T-helper 2 cell treated with Interferon-gamma antibody and Interleukin-4, amounts not matched to agents 5 μg/mL and 100 μg/mL, for 36 hours (primary cell): ENCODE results near the gene STON2.

Source experiments
- DNase-seq: peaks from one replicate; pipeline ENCODE4 v3.0.0; 2021; ENCODE audit warnings: low spot score
- H3K27ac Mint-ChIP-seq: one replicate; pipeline ENCODE4 v1.8.0; 2021; ENCODE audit warnings: mild to moderate bottlenecking, mixed read lengths
- H3K27me3 Mint-ChIP-seq: one replicate; pipeline ENCODE4 v1.8.0; 2021; ENCODE audit warnings: low read depth, mixed read lengths
- H3K36me3 Mint-ChIP-seq: one replicate; pipeline ENCODE4 v1.8.0; 2021; ENCODE audit warnings: low read depth, mixed read lengths
- H3K4me1 Mint-ChIP-seq: one replicate; pipeline ENCODE4 v1.8.0; 2021; ENCODE audit warnings: low read depth, mixed read lengths
- H3K4me3 Mint-ChIP-seq: one replicate; pipeline ENCODE4 v1.8.0; 2022; ENCODE audit warnings: mild to moderate bottlenecking, moderate library complexity, mixed read lengths
- H3K9me3 Mint-ChIP-seq: one replicate; pipeline ENCODE4 v1.8.0; 2021; ENCODE audit warnings: mixed read lengths

The STON2 gene

GRCh38 chr14:81305065-81305464 is 95.1 kb downstream of the STON2 start:
- Mint-ChIP-seq H3K4me1 (peaks cover 5% of the 10 kb centered on the region), H3K4me3 (no peak overlapping the region), H3K9me3 (no peaks in the 10 kb centered on the region), H3K36me3 (no peaks in the 10 kb centered on the region), H3K27me3 (peaks cover 3% of the 10 kb centered on the region), H3K27ac (no peak overlapping the region)
- DNase-seq, result no peak

GRCh38 chr14:81303258-81303935 is 96.7 kb downstream of the STON2 start:
- no peak overlapping the region for H3K27ac Mint-ChIP-seq
- peaks cover 5% of the 10 kb centered on the region for H3K4me1 Mint-ChIP-seq
- peaks cover 3% of the 10 kb centered on the region for H3K27me3 Mint-ChIP-seq
- no peaks in the 10 kb centered on the region for H3K9me3 Mint-ChIP-seq
- DNase-seq, result peak; percentile 47
- no peak overlapping the region for H3K4me3 Mint-ChIP-seq
- H3K36me3 Mint-ChIP-seq, result no peaks in the 10 kb centered on the region

- no peak for DNase-seq
- H3K4me3 Mint-ChIP-seq, result no peak overlapping the region
- peaks cover 5% of the 10 kb centered on the region for H3K4me1 Mint-ChIP-seq
- H3K36me3 Mint-ChIP-seq, result no peaks in the 10 kb centered on the region
- no peaks in the 10 kb centered on the region for H3K9me3 Mint-ChIP-seq
- no peak overlapping the region for H3K27ac Mint-ChIP-seq
- H3K27me3 Mint-ChIP-seq, result no peaks in the 10 kb centered on the region
These were observed 97.5 kb downstream of the STON2 start for GRCh38 chr14:81302638-81303037.

GRCh38 chr14:81301813-81302212 is 98.3 kb downstream of the STON2 start:
- Mint-ChIP-seq H3K4me1 (peaks cover 5% of the 10 kb centered on the region), H3K9me3 (no peaks in the 10 kb centered on the region), H3K4me3 (no peak overlapping the region), H3K27ac (no peak overlapping the region), H3K27me3 (no peaks in the 10 kb centered on the region), H3K36me3 (no peaks in the 10 kb centered on the region)
- no peak for DNase-seq

GRCh38 chr14:81301371-81301770 is 98.8 kb downstream of the STON2 start:
- Mint-ChIP-seq H3K9me3 (no peaks in the 10 kb centered on the region), H3K36me3 (no peaks in the 10 kb centered on the region), H3K27me3 (no peaks in the 10 kb centered on the region), H3K27ac (no peak overlapping the region), H3K4me3 (no peak overlapping the region), H3K4me1 (peaks cover 5% of the 10 kb centered on the region)
- DNase-seq, result no peak

- Mint-ChIP-seq H3K27ac (no peak overlapping the region), H3K36me3 (no peaks in the 10 kb centered on the region), H3K27me3 (no peaks in the 10 kb centered on the region), H3K4me3 (no peak overlapping the region), H3K9me3 (no peaks in the 10 kb centered on the region), H3K4me1 (peaks cover 5% of the 10 kb centered on the region)
- no peak for DNase-seq
These were observed 101.2 kb downstream of the STON2 start for GRCh38 chr14:81298911-81299310.

GRCh38 chr14:81298122-81298521 is 102.0 kb downstream of the STON2 start:
- no peak for DNase-seq
- H3K27me3 Mint-ChIP-seq, result no peaks in the 10 kb centered on the region
- no peak overlapping the region for H3K4me3 Mint-ChIP-seq
- peaks cover 3% of the 10 kb centered on the region for H3K4me1 Mint-ChIP-seq
- H3K36me3 Mint-ChIP-seq, result no peaks in the 10 kb centered on the region
- H3K9me3 Mint-ChIP-seq, result no peaks in the 10 kb centered on the region
- no peak overlapping the region for H3K27ac Mint-ChIP-seq

GRCh38 chr14:81295958-81296923 is 103.9 kb downstream of the STON2 start:
- no peaks in the 10 kb centered on the region for H3K36me3 Mint-ChIP-seq
- H3K4me1 Mint-ChIP-seq, result no peaks in the 10 kb centered on the region
- H3K27me3 Mint-ChIP-seq, result no peaks in the 10 kb centered on the region
- H3K27ac Mint-ChIP-seq, result no peak overlapping the region
- no peak overlapping the region for H3K4me3 Mint-ChIP-seq
- no peaks in the 10 kb centered on the region for H3K9me3 Mint-ChIP-seq
- DNase-seq, result no peak

GRCh38 chr14:81289516-81289915 is 110.6 kb downstream of the STON2 start:
- Mint-ChIP-seq H3K27me3 (peaks cover 4% of the 10 kb centered on the region), H3K4me3 (no peak overlapping the region), H3K4me1 (no peaks in the 10 kb centered on the region), H3K9me3 (no peaks in the 10 kb centered on the region), H3K36me3 (no peaks in the 10 kb centered on the region), H3K27ac (no peak overlapping the region)
- DNase-seq, result no peak

GRCh38 chr14:81286574-81287370 is 113.4 kb downstream of the STON2 start:
- Mint-ChIP-seq H3K9me3 (no peaks in the 10 kb centered on the region), H3K4me3 (no peak overlapping the region), H3K4me1 (no peaks in the 10 kb centered on the region), H3K27me3 (peaks cover 4% of the 10 kb centered on the region), H3K27ac (no peak overlapping the region), H3K36me3 (no peaks in the 10 kb centered on the region)
- DNase-seq, result no peak

GRCh38 chr14:81285245-81285644 is 114.9 kb downstream of the STON2 start:
- no peak overlapping the region for H3K27ac Mint-ChIP-seq
- DNase-seq, result no peak
- H3K9me3 Mint-ChIP-seq, result no peaks in the 10 kb centered on the region
- no peak overlapping the region for H3K4me3 Mint-ChIP-seq
- H3K36me3 Mint-ChIP-seq, result no peaks in the 10 kb centered on the region
- H3K27me3 Mint-ChIP-seq, result peaks cover 2% of the 10 kb centered on the region
- no peaks in the 10 kb centered on the region for H3K4me1 Mint-ChIP-seq

- H3K27me3 Mint-ChIP-seq, result no peaks in the 10 kb centered on the region
- H3K27ac Mint-ChIP-seq, result no peak overlapping the region
These were observed 118.8 kb downstream of the STON2 start for GRCh38 chr14:81281332-81281731.

GRCh38 chr14:81280136-81280791 is 119.9 kb downstream of the STON2 start:
- no peaks in the 10 kb centered on the region for H3K36me3 Mint-ChIP-seq
- no peaks in the 10 kb centered on the region for H3K4me1 Mint-ChIP-seq
- no peaks in the 10 kb centered on the region for H3K9me3 Mint-ChIP-seq
- no peak overlapping the region for H3K27ac Mint-ChIP-seq
- H3K4me3 Mint-ChIP-seq, result no peak overlapping the region
- DNase-seq, result no peak
- H3K27me3 Mint-ChIP-seq, result no peaks in the 10 kb centered on the region

More at GRCh38 chr14:81281332-81281731, 118.8 kb downstream of the STON2 start:
- Mint-ChIP-seq H3K36me3 (no peaks in the 10 kb centered on the region), H3K4me1 (no peaks in the 10 kb centered on the region), H3K9me3 (no peaks in the 10 kb centered on the region), H3K4me3 (no peak overlapping the region)
- no peak for DNase-seq
